DMS 273 (cell line): ENCODE results near the gene ARMS2.

Source experiments
- DNase-seq: peaks from one replicate; lab custom pipeline; 2025; ENCODE audit not compliant: unreplicated experiment; lab: John Stamatoyannopoulos, UW

Gene ARMS2

GRCh38 chr10:122454603-122455080 is at the start of gene ARMS2:
Gene ARMS2 (plus strand): TSS chr10:122454653. CDS start chr10:122454728, 75 bp downstream.
- DNase-seq = no peak

GRCh38 chr10:122407375-122408125 is 46.9 kb upstream of the ARMS2 start:
- DNase-seq = no peak

GRCh38 chr10:122413327-122413726 is 41.1 kb upstream of the ARMS2 start:
- DNase-seq = no peak

- no peak for DNase-seq
These were observed 36.8 kb upstream of the ARMS2 start for GRCh38 chr10:122417667-122418066.

- DNase-seq = no peak
These were observed 35.4 kb upstream of the ARMS2 start for GRCh38 chr10:122419016-122419415.

- peak; percentile 5 for DNase-seq
These were observed 34.4 kb upstream of the ARMS2 start for GRCh38 chr10:122419876-122420623.

DNA sequence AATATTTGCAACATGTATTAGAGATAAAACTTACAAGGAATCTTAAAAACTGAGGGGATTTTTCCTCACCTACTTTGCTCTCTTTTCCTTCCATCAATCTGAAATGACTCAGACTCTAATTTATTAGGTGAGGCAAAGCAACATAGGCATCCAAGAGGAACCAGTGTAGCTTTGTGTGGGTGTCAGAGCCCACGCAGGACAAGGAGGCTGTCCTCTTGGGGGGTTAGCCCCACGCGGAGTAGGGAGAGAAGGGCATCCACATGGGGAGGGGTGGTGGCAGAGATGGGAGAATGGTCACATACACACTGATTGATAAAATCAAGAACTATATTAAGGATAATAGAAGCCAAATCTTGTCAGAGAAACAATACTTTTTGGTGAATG is 33.8 kb upstream of the ARMS2 start:
- DNase-seq = no peak

- DNase-seq = no peak
These were observed 33.3 kb upstream of the ARMS2 start for GRCh38 chr10:122421054-122421625.

DNA sequence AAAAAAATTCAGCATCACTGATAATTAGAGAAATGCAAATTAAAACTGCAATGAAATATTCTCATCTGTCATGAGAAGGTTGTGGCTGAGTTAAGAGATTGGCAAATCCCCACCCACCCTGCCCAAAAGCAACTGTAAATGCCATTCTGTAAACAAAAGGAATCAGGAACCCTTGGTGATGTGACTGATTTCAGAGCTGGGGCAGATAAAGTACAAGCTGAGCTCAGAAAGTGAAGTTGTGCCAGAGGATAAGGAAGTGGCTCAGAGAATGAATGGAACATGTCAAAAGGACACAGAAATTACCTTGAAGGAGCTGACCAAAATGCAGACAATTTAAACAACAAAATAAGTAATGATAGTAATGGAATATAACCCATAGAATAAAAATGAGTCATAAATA is 32.7 kb upstream of the ARMS2 start:
- no peak for DNase-seq

DNA sequence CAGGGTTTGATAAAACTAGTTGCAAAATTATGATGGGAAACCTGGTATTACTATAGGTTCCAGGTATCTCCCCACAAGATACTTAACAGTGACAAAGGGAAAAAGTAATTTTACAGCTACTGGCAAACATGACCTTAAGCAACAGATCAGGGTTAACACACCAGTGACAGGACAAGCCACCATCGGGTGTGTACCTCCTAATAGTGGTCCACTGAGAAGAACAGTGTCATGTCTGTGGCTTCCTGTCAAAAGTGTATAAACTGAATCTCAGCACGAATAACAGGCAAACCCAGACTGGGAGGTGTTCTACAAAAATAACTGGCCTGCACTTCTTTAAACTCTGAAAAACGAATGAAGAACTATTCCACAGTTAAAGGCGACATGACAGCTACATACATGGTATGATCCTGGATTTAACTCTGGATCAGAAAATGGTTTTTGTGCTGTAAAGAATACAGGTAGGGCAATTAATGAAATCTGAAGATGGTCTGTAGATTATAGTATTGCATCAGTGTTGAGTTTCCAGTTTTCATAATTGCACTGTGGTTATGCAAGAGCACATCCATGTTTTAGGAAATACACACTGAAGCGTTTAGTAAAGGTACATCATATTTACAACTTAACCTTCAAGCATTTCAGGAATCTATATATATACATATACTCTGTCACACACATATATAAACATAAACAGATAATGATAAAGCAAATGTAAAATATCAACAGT is 32.0 kb upstream of the ARMS2 start:
- no peak for DNase-seq

GRCh38 chr10:122424059-122424458 is 30.4 kb upstream of the ARMS2 start:
- no peak for DNase-seq

DNA sequence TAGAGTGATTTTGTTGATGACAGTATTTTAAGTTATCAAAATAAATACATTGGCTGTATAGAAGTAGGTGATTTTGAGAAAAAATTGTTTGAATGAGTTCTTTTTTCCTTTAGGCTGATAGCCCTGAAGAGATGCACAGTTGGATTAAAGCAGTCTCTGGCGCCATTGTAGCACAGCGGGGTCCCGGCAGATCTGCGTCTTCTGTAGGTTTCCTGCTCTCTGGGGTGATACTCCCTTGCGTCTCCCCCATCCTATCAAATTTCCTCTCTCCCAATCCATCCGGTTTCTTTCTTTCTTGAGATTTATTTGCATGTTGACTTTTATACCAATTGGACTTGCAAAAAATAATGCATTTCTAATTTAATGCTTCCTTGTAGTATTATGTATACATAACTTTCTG is 27.6 kb upstream of the ARMS2 start:
- DNase-seq = no peak

- DNase-seq = no peak
These were observed 27.2 kb upstream of the ARMS2 start for GRCh38 chr10:122427280-122427679.

GRCh38 chr10:122435212-122435827 is 19.1 kb upstream of the ARMS2 start:
- DNase-seq = peak; percentile 72

- no peak for DNase-seq
These were observed 12.5 kb upstream of the ARMS2 start for GRCh38 chr10:122441961-122442360.

GRCh38 chr10:122445469-122445868 is 9.0 kb upstream of the ARMS2 start:
- no peak for DNase-seq

DNA sequence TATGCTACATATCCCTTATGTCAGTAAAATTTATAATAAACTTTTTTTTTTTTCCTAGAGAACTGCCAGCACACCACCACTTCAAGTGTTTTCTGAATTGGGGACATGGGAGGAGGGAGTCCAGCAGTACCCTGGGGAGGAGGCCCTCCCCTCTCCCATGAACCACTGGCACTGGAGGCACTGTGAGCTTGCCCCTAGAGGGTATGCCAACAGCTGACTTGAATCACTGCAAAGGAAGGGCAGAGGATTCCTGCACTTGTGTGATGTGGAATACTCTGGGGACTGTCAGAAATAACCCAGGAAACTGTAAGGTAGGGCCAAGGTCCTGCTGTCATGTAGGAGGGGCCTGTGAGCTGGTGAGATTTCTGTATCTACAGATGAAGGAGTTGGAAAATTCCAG is 8.5 kb upstream of the ARMS2 start:
- DNase-seq = no peak

DNA sequence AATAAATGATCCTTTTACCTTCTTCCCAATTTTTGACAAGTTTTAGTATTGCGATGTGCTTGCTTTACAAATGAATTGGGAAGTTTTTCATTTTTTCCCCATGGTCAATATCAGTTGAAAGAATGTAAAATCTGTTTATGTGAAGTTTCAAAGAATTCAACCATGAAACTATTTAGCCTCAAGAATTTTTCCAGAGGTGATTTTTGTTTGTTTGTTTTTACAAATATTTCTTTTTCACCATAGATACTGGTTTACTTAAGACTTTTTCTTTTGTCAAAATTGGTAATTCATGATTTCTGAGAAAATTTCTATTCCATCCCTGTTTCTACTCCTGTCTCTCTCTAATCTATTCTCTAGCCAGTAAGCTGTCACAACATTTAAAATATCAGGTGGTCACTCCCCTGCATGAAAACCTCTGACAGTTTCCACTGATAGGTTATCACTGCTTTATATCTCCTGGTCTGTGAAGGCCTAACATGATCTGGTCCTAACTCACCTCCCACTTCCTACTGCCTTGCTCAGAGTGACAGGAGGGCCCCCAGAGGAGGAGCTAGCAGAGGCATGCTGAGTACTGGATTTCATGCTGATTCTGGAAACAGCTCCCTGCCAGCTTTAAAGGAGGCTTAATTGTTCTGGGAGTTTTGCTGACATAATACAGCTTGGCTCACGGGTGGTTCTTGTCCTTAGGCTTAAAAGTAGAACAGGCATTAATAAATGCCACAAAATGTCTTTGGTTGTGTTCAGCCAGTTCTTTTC is 7.6 kb upstream of the ARMS2 start:
- peak; percentile 12 for DNase-seq

GRCh38 chr10:122448600-122448999 is 5.9 kb upstream of the ARMS2 start:
- DNase-seq = no peak

DNA sequence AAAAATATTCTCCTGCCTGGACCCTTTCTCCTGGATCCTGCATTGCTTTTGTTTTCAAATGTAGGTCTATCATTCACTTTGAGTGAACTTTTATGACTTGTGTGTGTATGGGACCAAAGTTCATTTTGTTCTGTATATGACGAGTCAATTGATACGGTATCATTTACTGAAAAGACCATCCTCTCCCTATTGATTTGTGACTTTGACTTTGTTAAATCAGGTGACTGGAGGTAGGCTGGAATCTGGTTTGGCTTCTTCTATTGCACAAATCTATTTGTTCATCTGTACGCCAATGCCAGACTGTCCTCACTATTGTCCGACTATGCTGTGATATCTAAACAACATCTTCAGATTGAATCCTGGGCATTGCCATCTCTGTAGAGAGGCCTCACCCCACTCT is 5.3 kb upstream of the ARMS2 start:
- no peak for DNase-seq
